Cardiac atrium fibroblast (primary cell): Measurements from ENCODE around the gene CARS1. TPM values are rescaled to one million over a fixed set of nuclear protein-coding genes. Genes with fewer than 3 reads are reported as not detected.

ENCODE experiments used
- total RNA-seq: library from RNA; depleted of rRNA; stranded (reverse); fragments of >200 nt; gene quantifications from 2 replicates; pipeline ENCODE4 v1.2.3, GENCODE V29; 2015

Gene CARS1
- total RNA-seq: 65.0 and 69.3 TPM in 2 replicates

GRCh38 chr11:3057069-3057963 lies at the start of gene CARS1:
Gene CARS1, minus strand, starts transcription at chr11:3057423. Its CDS starts 56 bp downstream, at chr11:3057367.

DNA sequence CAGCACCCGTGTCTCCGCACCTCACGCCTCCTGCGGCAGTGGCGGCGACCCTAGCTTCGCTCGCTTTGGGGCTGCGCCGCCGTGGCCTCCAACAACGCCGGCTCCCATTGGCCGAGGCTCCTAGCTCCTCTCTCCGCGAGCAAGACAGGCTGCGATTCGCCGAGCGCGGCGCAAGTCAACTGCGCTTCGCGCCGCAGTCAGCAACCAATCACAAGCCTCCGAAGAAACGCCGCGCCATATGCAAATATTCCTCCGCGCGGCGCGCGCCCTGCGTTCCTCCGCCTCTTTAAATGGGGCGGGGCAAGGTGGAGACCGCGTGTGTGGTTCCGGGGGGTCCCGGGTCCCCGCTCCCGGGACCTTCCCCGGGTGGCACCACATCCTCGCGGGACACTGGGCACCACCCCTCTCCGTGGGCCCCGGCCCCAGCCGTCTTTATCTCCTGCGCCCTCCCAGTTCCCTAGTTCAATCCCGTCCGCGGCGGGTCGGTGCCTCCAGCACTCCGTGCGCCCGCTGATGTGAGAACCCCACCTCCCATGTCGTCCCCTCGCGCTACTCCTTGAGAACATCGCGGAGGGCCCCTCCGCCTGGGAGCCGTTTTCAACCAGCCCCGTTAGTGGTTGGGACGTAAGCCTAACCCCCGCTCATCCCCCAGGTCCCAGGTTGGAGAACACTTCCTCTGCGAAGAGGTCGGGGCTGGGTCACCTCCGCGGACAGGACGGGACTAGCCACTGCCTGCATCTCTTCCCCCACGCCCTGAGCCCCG lies 64.8 kb downstream of the CARS1 start, which contains the start of gene NAP1L4:
Gene NAP1L4 (minus strand): TSS at position 96 of the 763 bp plus-strand sequence. CDS start 13,109 bp downstream, outside the sequence.

Other genes starting within 250 kb of the CARS1 start
- 31.9 and 90.1 TPM in 2 replicates for gene CDKN1C, start 171.6 kb downstream of the CARS1 start, total RNA-seq
- gene PHLDA2, start 128.0 kb downstream of the CARS1 start, total RNA-seq: 14.4 and 24.8 TPM in 2 replicates
- gene NAP1L4, start 65.1 kb downstream of the CARS1 start, total RNA-seq: 43.1 and 72.3 TPM in 2 replicates
- gene OSBPL5, start 107.9 kb upstream of the CARS1 start, total RNA-seq: 32.9 and 33.5 TPM in 2 replicates
- gene MRGPRG, start 161.4 kb upstream of the CARS1 start, total RNA-seq: not detected in 2 replicates
- not detected in 2 replicates for gene MRGPRE, start 175.0 kb upstream of the CARS1 start, total RNA-seq